ENCODE results near the gene TTC39C. TPM values are rescaled to one million over a fixed set of nuclear protein-coding genes. Genes with fewer than 3 reads are reported as not detected.

TTC39C gene
- total RNA-seq, 1 experiment from 2014 or later = 24.7 TPM

DNA sequence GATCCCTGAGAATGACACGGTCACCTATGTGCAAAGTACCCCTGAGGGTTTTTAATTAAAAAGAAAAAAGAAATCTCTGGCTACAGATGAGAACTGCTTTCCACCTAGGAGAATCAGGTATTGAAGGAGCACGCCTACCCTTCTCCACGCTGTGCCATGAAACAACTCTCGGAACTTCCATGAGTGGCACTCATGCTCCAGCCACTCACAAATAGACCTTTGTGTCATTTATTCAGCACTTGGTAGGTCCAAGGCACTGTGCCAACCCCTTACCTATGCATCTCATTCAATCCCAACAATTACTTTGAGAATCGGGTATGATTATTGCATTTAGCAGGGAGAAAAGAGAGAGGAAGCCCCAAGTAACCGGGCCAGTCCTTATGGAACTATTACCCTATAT lies 44.9 kb upstream of the TTC39C start:
- DNase-seq = no peak
- H2AFZ ChIP-seq (ENCODE audit: low read length) = no peak overlapping the region
- BruUV-seq (replicated peaks) = no TSS peak
- POLR2A ChIA-PET (ENCODE audit: unreplicated experiment) = no interaction called here
- H3F3A ChIP-seq (ENCODE audit: low read length, unreplicated experiment) = no peaks in the 10 kb centered on the region
- ATAC-seq = no peak
- CTCF ChIA-PET = no interaction called here
- no peaks in the 10 kb centered on the region for H3K9me2 ChIP-seq (replicated peaks; ENCODE audit: low read length)
- H3K9me3 ChIP-seq (ENCODE audit: low read length) = no peaks in the 10 kb centered on the region
- TF ChIP-seq EZH2 (IDR thresholded peaks at IDR 0.05; ENCODE audit: low read length, unreplicated experiment) (no peak), EZH2phosphoT487 (IDR thresholded peaks at IDR 0.05; ENCODE audit: borderline replicate concordance, low read length) (no peak)
- TF ChIP-seq, protein P1, sequence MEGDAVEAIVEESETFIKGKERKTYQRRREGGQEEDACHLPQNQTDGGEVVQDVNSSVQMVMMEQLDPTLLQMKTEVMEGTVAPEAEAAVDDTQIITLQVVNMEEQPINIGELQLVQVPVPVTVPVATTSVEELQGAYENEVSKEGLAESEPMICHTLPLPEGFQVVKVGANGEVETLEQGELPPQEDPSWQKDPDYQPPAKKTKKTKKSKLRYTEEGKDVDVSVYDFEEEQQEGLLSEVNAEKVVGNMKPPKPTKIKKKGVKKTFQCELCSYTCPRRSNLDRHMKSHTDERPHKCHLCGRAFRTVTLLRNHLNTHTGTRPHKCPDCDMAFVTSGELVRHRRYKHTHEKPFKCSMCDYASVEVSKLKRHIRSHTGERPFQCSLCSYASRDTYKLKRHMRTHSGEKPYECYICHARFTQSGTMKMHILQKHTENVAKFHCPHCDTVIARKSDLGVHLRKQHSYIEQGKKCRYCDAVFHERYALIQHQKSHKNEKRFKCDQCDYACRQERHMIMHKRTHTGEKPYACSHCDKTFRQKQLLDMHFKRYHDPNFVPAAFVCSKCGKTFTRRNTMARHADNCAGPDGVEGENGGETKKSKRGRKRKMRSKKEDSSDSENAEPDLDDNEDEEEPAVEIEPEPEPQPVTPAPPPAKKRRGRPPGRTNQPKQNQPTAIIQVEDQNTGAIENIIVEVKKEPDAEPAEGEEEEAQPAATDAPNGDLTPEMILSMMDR (conservative IDR thresholded peaks at IDR 0.05; ENCODE audit: low read depth, low read length) = no peak
- H3K9ac ChIP-seq (ENCODE audit: low read length) = no peak overlapping the region
- H3K36me3 ChIP-seq (ENCODE audit: low read depth, low read length) = no peaks in the 10 kb centered on the region
- no peaks in the 10 kb centered on the region for H3K27me3 ChIP-seq (ENCODE audit: low read length)
- no peaks in the 10 kb centered on the region for H3K4me1 ChIP-seq (ENCODE audit: insufficient read depth, low read length)
- H3K79me2 ChIP-seq (ENCODE audit: low read length) = no peaks in the 10 kb centered on the region
- no peak overlapping the region for H3K27ac ChIP-seq (ENCODE audit: low read length)
- no peaks in the 10 kb centered on the region for H4K20me1 ChIP-seq (ENCODE audit: low read length)
- no peak overlapping the region for H3K4me3 ChIP-seq (ENCODE audit: low read length)
- H3K4me2 ChIP-seq (ENCODE audit: low read length) = no peak overlapping the region
- intact Hi-C loops (cut with micrococcal nuclease) = no loop called here

DNA sequence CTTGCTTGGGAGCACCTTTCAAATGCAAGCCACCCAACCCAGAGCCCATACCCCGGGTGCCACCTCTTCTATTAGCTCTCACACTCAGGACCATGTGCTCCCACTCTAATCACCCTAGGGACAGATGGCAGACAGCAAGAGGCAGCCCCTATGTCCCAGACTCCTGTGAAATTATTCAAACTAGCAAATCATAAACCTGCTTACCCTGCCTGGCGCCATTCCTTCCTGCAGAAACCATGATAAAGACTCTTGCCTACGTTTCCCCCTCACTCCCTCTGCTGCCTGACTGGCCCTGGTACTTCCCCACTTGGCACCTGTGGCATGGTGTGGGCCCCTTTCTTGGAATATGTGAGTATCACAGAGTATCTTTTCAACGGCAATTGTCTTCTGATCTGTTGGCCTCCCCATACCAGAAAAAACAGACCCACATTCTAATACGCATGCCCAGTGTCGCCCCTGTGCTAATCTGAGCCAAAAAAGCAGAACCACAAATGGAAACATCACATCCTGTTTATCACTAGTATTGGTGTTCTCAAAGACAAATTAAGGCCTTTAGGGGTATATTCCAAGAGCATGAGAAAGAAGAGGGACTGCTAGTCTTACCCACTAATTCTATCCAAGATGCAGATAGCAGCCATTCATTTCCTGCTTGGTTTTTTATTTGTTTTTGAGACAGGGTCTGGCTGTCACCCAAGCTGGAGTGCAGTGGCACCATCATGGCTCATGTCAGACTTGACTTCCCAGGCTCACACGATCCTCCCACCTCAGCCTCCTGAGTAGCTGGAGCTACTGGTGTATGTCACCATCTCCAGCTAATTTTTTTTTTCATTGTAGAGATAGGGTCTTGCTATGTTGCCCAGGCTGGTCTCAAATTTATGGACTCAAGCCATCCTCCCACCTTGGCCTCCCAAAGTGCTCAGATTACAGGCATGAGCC lies 44.1 kb upstream of the TTC39C start:
- no peaks in the 10 kb centered on the region for H3K79me2 ChIP-seq (ENCODE audit: low read length)

More for the DNA sequence above, 44.1 kb upstream of the TTC39C start:
- H3F3A ChIP-seq (ENCODE audit: low read length, unreplicated experiment) = no peaks in the 10 kb centered on the region
- no TSS peak for BruUV-seq (replicated peaks)
- no peak overlapping the region for H3K27ac ChIP-seq (ENCODE audit: low read length)
- H4K20me1 ChIP-seq (ENCODE audit: low read length) = no peaks in the 10 kb centered on the region
- H3K9me3 ChIP-seq (ENCODE audit: low read length) = no peaks in the 10 kb centered on the region
- H3K4me1 ChIP-seq (ENCODE audit: insufficient read depth, low read length) = no peaks in the 10 kb centered on the region
- H3K36me3 ChIP-seq (ENCODE audit: low read depth, low read length) = no peaks in the 10 kb centered on the region
- no peak for ATAC-seq
- no peaks in the 10 kb centered on the region for H3K9me2 ChIP-seq (replicated peaks; ENCODE audit: low read length)
- no peak for DNase-seq
- H3K27me3 ChIP-seq (ENCODE audit: low read length) = no peaks in the 10 kb centered on the region
- TF ChIP-seq, protein P1 (conservative IDR thresholded peaks at IDR 0.05; ENCODE audit: low read depth, low read length) = no peak
- TF ChIP-seq EZH2 (IDR thresholded peaks at IDR 0.05; ENCODE audit: low read length, unreplicated experiment) (no peak), EZH2phosphoT487 (IDR thresholded peaks at IDR 0.05; ENCODE audit: borderline replicate concordance, low read length) (no peak)
- H3K9ac ChIP-seq (ENCODE audit: low read length) = no peak overlapping the region
- ChIA-PET CTCF (no interaction called here), POLR2A (ENCODE audit: unreplicated experiment) (no interaction called here)
- H3K4me3 ChIP-seq (ENCODE audit: low read length) = no peak overlapping the region
- no peak overlapping the region for H2AFZ ChIP-seq (ENCODE audit: low read length)
- intact Hi-C loops (cut with micrococcal nuclease) = no loop called here
- H3K4me2 ChIP-seq (ENCODE audit: low read length) = no peak overlapping the region

Measured in PC-3 (cell line).